ENCODE results near the gene VTI1A. TPM values are rescaled to one million over a fixed set of nuclear protein-coding genes. Genes with fewer than 3 reads are reported as not detected.

The VTI1A gene
- total RNA-seq, 1 donor from 2014 or later = 39.9 TPM

- no peak overlapping the region for H3K27ac Mint-ChIP-seq
- no peak overlapping the region for H3K4me3 Mint-ChIP-seq
- H3K9me3 Mint-ChIP-seq = no peaks in the 10 kb centered on the region
- DNase-seq (ENCODE audit: low spot score) = no peak
- H3K27me3 Mint-ChIP-seq (ENCODE audit: insufficient read depth) = no peaks in the 10 kb centered on the region
- no peaks in the 10 kb centered on the region for H3K36me3 Mint-ChIP-seq (ENCODE audit: low read depth)
- peaks cover 26% of the 10 kb centered on the region for H3K4me1 Mint-ChIP-seq (ENCODE audit: low read depth)
- intact Hi-C loops (cut with micrococcal nuclease) = no loop called here
Measured at GRCh38 chr10:112809736-112810135, 362.7 kb downstream of the VTI1A start.

GRCh38 chr10:112810711-112811151 is 363.7 kb downstream of the VTI1A start:
- Mint-ChIP-seq H3K4me3 (no peak overlapping the region), H3K36me3 (ENCODE audit: low read depth) (no peaks in the 10 kb centered on the region), H3K4me1 (ENCODE audit: low read depth) (peaks cover 35% of the 10 kb centered on the region), H3K27me3 (ENCODE audit: insufficient read depth) (no peaks in the 10 kb centered on the region), H3K9me3 (no peaks in the 10 kb centered on the region), H3K27ac (no peak overlapping the region)
- intact Hi-C loops (cut with micrococcal nuclease) = no loop called here
- no peak for DNase-seq (ENCODE audit: low spot score)

- Mint-ChIP-seq H3K4me1 (ENCODE audit: low read depth) (peaks cover 40% of the 10 kb centered on the region), H3K9me3 (no peaks in the 10 kb centered on the region), H3K36me3 (ENCODE audit: low read depth) (peaks cover 2% of the 10 kb centered on the region), H3K4me3 (no peak overlapping the region), H3K27ac (no peak overlapping the region), H3K27me3 (ENCODE audit: insufficient read depth) (no peaks in the 10 kb centered on the region)
- no peak for DNase-seq (ENCODE audit: low spot score)
- intact Hi-C loops (cut with micrococcal nuclease) = no loop called here
Measured at GRCh38 chr10:112811741-112812551, 364.9 kb downstream of the VTI1A start.

- Mint-ChIP-seq H3K4me1 (ENCODE audit: low read depth) (peaks cover 40% of the 10 kb centered on the region), H3K9me3 (no peaks in the 10 kb centered on the region), H3K36me3 (ENCODE audit: low read depth) (peaks cover 2% of the 10 kb centered on the region), H3K4me3 (no peak overlapping the region), H3K27me3 (ENCODE audit: insufficient read depth) (no peaks in the 10 kb centered on the region), H3K27ac (no peak overlapping the region)
- DNase-seq (ENCODE audit: low spot score) = no peak
- intact Hi-C loops (cut with micrococcal nuclease) = no loop called here
Measured at GRCh38 chr10:112812586-112812985, 365.6 kb downstream of the VTI1A start.

- Mint-ChIP-seq H3K4me1 (ENCODE audit: low read depth) (peaks cover 40% of the 10 kb centered on the region), H3K9me3 (no peaks in the 10 kb centered on the region), H3K4me3 (peak overlapping the region; percentile 35), H3K27me3 (ENCODE audit: insufficient read depth) (no peaks in the 10 kb centered on the region), H3K27ac (no peak overlapping the region), H3K36me3 (ENCODE audit: low read depth) (peaks cover 2% of the 10 kb centered on the region)
- no peak for DNase-seq (ENCODE audit: low spot score)
- intact Hi-C loops (cut with micrococcal nuclease) = no loop called here
Measured at GRCh38 chr10:112813866-112814591, 367.0 kb downstream of the VTI1A start.

- Mint-ChIP-seq H3K36me3 (ENCODE audit: low read depth) (peaks cover 2% of the 10 kb centered on the region), H3K27me3 (ENCODE audit: insufficient read depth) (no peaks in the 10 kb centered on the region), H3K9me3 (no peaks in the 10 kb centered on the region), H3K4me3 (no peak overlapping the region), H3K27ac (no peak overlapping the region), H3K4me1 (ENCODE audit: low read depth) (peaks cover 40% of the 10 kb centered on the region)
- no peak for DNase-seq (ENCODE audit: low spot score)
- intact Hi-C loops (cut with micrococcal nuclease) = no loop called here
Measured at GRCh38 chr10:112815269-112816032, 368.4 kb downstream of the VTI1A start.

- no peaks in the 10 kb centered on the region for H3K27me3 Mint-ChIP-seq (ENCODE audit: insufficient read depth)
- DNase-seq (ENCODE audit: low spot score) = no peak
- peaks cover 40% of the 10 kb centered on the region for H3K4me1 Mint-ChIP-seq (ENCODE audit: low read depth)
- no peaks in the 10 kb centered on the region for H3K9me3 Mint-ChIP-seq
- H3K27ac Mint-ChIP-seq = no peak overlapping the region
- intact Hi-C loops (cut with micrococcal nuclease) = no loop called here
- H3K36me3 Mint-ChIP-seq (ENCODE audit: low read depth) = peaks cover 2% of the 10 kb centered on the region
- no peak overlapping the region for H3K4me3 Mint-ChIP-seq
Measured at GRCh38 chr10:112816033-112816430, 369.0 kb downstream of the VTI1A start.

GRCh38 chr10:112816891-112817290 is 369.9 kb downstream of the VTI1A start:
- intact Hi-C loops (cut with micrococcal nuclease) = no loop called here
- DNase-seq (ENCODE audit: low spot score) = no peak
- Mint-ChIP-seq H3K4me3 (no peak overlapping the region), H3K27ac (no peak overlapping the region), H3K4me1 (ENCODE audit: low read depth) (peaks cover 40% of the 10 kb centered on the region), H3K27me3 (ENCODE audit: insufficient read depth) (no peaks in the 10 kb centered on the region), H3K9me3 (no peaks in the 10 kb centered on the region), H3K36me3 (ENCODE audit: low read depth) (peaks cover 2% of the 10 kb centered on the region)

- Mint-ChIP-seq H3K27me3 (ENCODE audit: insufficient read depth) (no peaks in the 10 kb centered on the region), H3K9me3 (no peaks in the 10 kb centered on the region), H3K27ac (no peak overlapping the region), H3K4me3 (no peak overlapping the region), H3K36me3 (ENCODE audit: low read depth) (peaks cover 2% of the 10 kb centered on the region), H3K4me1 (ENCODE audit: low read depth) (peaks cover 30% of the 10 kb centered on the region)
- DNase-seq (ENCODE audit: low spot score) = no peak
- intact Hi-C loops (cut with micrococcal nuclease) = no loop called here
Measured at GRCh38 chr10:112817981-112818777, 371.2 kb downstream of the VTI1A start.

- H3K4me3 Mint-ChIP-seq = no peak overlapping the region
- DNase-seq (ENCODE audit: low spot score) = no peak
- no peaks in the 10 kb centered on the region for H3K27me3 Mint-ChIP-seq (ENCODE audit: insufficient read depth)
- no peak overlapping the region for H3K27ac Mint-ChIP-seq
- H3K9me3 Mint-ChIP-seq = no peaks in the 10 kb centered on the region
- peaks cover 20% of the 10 kb centered on the region for H3K4me1 Mint-ChIP-seq (ENCODE audit: low read depth)
- peaks cover 2% of the 10 kb centered on the region for H3K36me3 Mint-ChIP-seq (ENCODE audit: low read depth)
- intact Hi-C loops (cut with micrococcal nuclease) = no loop called here
Measured at GRCh38 chr10:112819231-112819630, 372.2 kb downstream of the VTI1A start.

- no peaks in the 10 kb centered on the region for H3K27me3 Mint-ChIP-seq (ENCODE audit: insufficient read depth)
- H3K4me3 Mint-ChIP-seq = no peak overlapping the region
- H3K36me3 Mint-ChIP-seq (ENCODE audit: low read depth) = peaks cover 2% of the 10 kb centered on the region
- H3K4me1 Mint-ChIP-seq (ENCODE audit: low read depth) = peaks cover 9% of the 10 kb centered on the region
- H3K27ac Mint-ChIP-seq = no peak overlapping the region
- intact Hi-C loops (cut with micrococcal nuclease) = no loop called here
- H3K9me3 Mint-ChIP-seq = no peaks in the 10 kb centered on the region
- no peak for DNase-seq (ENCODE audit: low spot score)
Measured at GRCh38 chr10:112820320-112820719, 373.3 kb downstream of the VTI1A start.

GRCh38 chr10:112821038-112821437 is 374.0 kb downstream of the VTI1A start:
- Mint-ChIP-seq H3K4me3 (no peak overlapping the region), H3K9me3 (no peaks in the 10 kb centered on the region), H3K27me3 (ENCODE audit: insufficient read depth) (no peaks in the 10 kb centered on the region), H3K27ac (no peak overlapping the region), H3K4me1 (ENCODE audit: low read depth) (peaks cover 2% of the 10 kb centered on the region), H3K36me3 (ENCODE audit: low read depth) (peaks cover 1% of the 10 kb centered on the region)
- intact Hi-C loops (cut with micrococcal nuclease) = no loop called here
- no peak for DNase-seq (ENCODE audit: low spot score)

Data from activated T-helper 1 cell treated with anti-CD3 and anti-CD28 coated beads, Interleukin-12 subunit alpha, Interleukin-12 subunit beta, Interleukin-2, Interleukin-4 antibody, amounts not matched to agents 30 ng/mL and 10 ng/mL and 1 ng/mL, durations not matched to agents 14 hours and 24 hours and 36 hours (primary cell).